Peyer's patch (tissue), 4 donors: Measurements from ENCODE around the gene SEC14L5. TPM values are rescaled to one million over a fixed set of nuclear protein-coding genes. Genes with fewer than 3 reads are reported as not detected.

Experiments used
- DNase-seq, 3 donors: peaks; one replicate each; pipeline ENCODE4 v3.0.0-alpha.2; 2017 to 2019
- H3K27ac ChIP-seq, 4 donors: fragments of 200-600 bp; sonication (generic); one replicate each; pipeline ENCODE4 v1.5.1; 2016 to 2019
- H3K27me3 ChIP-seq, 2 donors: fragments of 200-600 bp; sonication (generic); one replicate each; pipeline ENCODE4 v1.5.1; 2019
- H3K36me3 ChIP-seq, 3 donors: fragments of 200-600 bp; sonication (generic); one replicate each; pipeline ENCODE4 v1.5.1; 2016 to 2019
- H3K4me1 ChIP-seq, 4 donors: fragments of 200-600 bp; sonication (generic); one replicate each; pipeline ENCODE4 v1.5.1; 2016 to 2019
- H3K4me3 ChIP-seq, 4 donors: fragments of 200-600 bp; sonication (generic); 1 replicate in 3 of 4; 2 replicates in 1 of 4; pipeline ENCODE4 v1.5.1; 2016 to 2019; ENCODE audit warnings: mild to moderate bottlenecking in 1 of 4
- H3K9me3 ChIP-seq, 4 donors: fragments of 200-600 bp; sonication (generic); one replicate each; pipeline ENCODE4 v1.5.1; 2016 to 2019; ENCODE audit warnings: mild to moderate bottlenecking in 1 of 4
- POLR2A ChIP-seq, 2 donors: fragments of 450-650 bp; IDR thresholded peaks; one replicate each; pipeline ENCODE4 v1.5.1; 2017; ENCODE audit warnings: antibody characterized with exemption in 2 of 2, mild to moderate bottlenecking in 2 of 2, moderate library complexity in 2 of 2
- total RNA-seq, 4 donors: library from RNA; depleted of rRNA; stranded (reverse); fragments of >200 nt; gene quantifications; one replicate each; pipeline ENCODE4 v1.1.0, GENCODE V29; 2016
- TF ChIP-seq, protein P1 (sequence below), 6 experiments: fragments of 450-650 bp in 4 of 6; fragments of 200-600 bp in 2 of 6; sonication (generic) in 1 of 6; IDR thresholded peaks; one replicate each; pipeline ENCODE4 v1.5.1; 2017 to 2019; ENCODE audit warnings: antibody characterized with exemption in 6 of 6, mild to moderate bottlenecking in 3 of 6, moderate library complexity in 1 of 6

The SEC14L5 gene
- total RNA-seq, 4 donors from 2014 or later = 0.13 to 2.0 (median 1.1) TPM

DNA sequence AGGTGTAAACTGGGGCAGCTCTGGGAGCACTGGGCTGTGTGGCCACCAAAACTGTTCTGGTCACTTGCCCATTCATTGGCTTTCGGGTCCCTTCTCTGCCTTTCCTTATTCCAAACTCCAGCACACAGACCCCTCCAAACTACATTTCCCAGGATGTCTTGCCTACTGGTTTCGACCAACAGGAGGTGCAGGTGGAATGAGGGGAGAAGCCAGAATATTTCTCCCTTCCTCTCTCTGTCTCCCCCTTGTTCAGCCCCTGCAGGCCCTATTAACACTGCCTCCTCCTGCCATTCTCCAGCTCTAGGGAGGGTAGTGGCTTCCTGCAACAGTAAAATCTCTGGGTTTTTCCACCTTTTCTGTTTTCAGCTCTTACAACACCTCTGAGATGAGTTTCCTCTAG, 88.8 kb downstream of the SEC14L5 start:
- no peaks in the 10 kb centered on the region for H3K36me3 ChIP-seq
- H3K4me1 ChIP-seq = no peaks in the 10 kb centered on the region
- DNase-seq = peak in 1 of 3 donors; percentile 8
- no peak overlapping the region for H3K4me3 ChIP-seq
- no peaks in the 10 kb centered on the region for H3K9me3 ChIP-seq
- TF ChIP-seq POLR2A (IDR thresholded peaks at IDR 0.05) = no peak
- TF ChIP-seq, protein P1, sequence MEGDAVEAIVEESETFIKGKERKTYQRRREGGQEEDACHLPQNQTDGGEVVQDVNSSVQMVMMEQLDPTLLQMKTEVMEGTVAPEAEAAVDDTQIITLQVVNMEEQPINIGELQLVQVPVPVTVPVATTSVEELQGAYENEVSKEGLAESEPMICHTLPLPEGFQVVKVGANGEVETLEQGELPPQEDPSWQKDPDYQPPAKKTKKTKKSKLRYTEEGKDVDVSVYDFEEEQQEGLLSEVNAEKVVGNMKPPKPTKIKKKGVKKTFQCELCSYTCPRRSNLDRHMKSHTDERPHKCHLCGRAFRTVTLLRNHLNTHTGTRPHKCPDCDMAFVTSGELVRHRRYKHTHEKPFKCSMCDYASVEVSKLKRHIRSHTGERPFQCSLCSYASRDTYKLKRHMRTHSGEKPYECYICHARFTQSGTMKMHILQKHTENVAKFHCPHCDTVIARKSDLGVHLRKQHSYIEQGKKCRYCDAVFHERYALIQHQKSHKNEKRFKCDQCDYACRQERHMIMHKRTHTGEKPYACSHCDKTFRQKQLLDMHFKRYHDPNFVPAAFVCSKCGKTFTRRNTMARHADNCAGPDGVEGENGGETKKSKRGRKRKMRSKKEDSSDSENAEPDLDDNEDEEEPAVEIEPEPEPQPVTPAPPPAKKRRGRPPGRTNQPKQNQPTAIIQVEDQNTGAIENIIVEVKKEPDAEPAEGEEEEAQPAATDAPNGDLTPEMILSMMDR (IDR thresholded peaks at IDR 0.05) = no peak
- no peak overlapping the region for H3K27ac ChIP-seq
- no peaks in the 10 kb centered on the region for H3K27me3 ChIP-seq

DNA sequence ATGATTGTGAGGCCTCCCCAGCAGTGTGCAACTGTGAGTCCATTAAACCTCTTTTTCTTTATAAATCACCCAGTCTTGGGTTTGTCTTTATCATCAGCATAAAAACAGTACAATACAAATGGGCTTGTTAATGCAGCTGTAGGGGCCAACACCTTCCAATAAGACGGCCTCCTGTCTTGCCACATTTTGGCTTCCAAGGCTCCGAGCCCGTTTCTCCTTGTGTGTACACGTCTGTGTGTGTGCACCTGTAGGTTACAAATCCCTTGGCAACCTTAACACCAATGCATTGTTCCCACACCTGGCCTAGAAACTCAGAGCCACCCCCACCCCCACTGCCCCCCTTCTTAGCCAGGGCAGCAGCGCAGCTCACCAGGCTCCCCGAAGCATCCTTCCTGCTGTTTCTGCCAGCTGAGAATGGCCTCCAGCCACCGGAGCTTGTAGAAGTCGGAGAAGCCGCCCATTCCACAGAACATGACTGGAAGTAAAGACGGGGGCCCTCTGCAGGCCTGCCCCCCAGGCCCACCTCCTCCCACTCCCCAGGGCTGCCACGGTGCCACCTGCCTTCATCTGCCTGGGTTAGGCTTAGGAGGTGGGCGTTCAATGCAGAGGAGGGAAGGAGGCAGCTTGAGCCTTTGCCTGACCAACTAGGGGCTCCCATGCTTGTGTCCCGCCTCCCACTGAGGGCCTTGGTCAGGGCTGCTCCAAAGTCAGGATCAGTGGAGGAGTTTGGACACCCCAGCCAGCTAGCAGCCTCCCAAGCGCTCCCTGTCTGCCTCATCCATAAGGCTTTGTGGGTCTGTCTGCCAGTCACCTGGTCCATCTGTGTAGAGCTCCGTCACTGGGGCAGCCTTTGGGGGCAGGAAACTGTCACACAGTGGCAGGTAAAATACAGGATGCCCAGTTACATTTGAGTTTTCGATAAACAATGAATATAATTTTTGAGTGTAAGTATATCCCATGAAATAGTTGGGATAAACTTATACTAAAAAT, 97.0 kb downstream of the SEC14L5 start:
- peak in 1 of 3 donors; percentile 35 for DNase-seq
- Histone ChIP-seq H3K27ac (no peak overlapping the region), H3K9me3 (no peaks in the 10 kb centered on the region), H3K4me1 (no peaks in the 10 kb centered on the region), H3K27me3 (no peaks in the 10 kb centered on the region), H3K36me3 (no peaks in the 10 kb centered on the region), H3K4me3 (no peak overlapping the region)
- TF ChIP-seq, protein P1 (IDR thresholded peaks at IDR 0.05) = no peak
- no peak for TF ChIP-seq POLR2A (IDR thresholded peaks at IDR 0.05)

DNA sequence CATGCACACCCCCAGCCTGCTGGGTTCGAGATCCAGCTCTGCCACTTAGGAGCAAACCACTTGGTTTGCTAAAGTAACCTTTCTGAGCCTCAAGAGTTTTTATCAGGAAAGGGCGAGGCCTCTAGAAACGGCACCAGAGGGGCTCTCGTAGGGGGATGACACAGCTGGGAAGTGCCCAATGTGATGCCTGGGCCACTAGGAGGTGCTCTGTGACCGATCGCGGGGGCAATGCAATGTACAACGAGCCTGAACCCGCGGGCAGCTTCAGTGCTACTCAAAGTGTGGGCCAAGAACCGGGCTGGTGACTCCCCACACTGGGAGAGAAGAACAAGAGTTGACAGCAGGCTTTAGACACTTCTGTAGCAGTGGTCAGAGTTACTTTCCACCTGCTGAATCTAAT, 98.2 kb downstream of the SEC14L5 start:
- no peaks in the 10 kb centered on the region for H3K27me3 ChIP-seq
- no peaks in the 10 kb centered on the region for H3K9me3 ChIP-seq
- H3K4me1 ChIP-seq = no peaks in the 10 kb centered on the region
- H3K27ac ChIP-seq = no peak overlapping the region
- TF ChIP-seq POLR2A (IDR thresholded peaks at IDR 0.05) = no peak
- TF ChIP-seq, protein P1 (IDR thresholded peaks at IDR 0.05) = peak in 4 of 6 experiments; percentile 29 to 43 (median 41)
- H3K36me3 ChIP-seq = no peaks in the 10 kb centered on the region
- H3K4me3 ChIP-seq = no peak overlapping the region
- DNase-seq = peak in 2 of 3 donors; percentile 22 to 54

DNA sequence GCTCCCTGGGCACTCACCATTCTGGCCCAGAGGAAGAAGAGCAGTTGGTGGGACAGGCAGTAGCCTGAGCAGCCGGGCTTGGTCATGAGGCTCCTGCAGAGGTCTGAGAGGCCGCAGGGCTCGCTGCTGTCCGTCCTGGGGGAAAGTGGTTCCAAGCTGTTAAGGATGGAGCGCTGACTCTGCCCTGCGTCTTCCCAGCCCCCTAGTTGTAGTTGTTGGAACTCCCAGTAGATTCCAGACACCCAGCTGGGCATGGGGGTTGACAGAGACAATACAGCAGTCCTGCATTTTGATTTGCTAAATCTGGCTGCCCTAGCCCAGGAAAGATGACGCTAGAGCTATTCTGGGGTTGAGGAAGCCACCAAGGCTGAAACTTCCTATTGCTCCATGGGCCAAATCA, 100.3 kb downstream of the SEC14L5 start:
- TF ChIP-seq, protein P1 (IDR thresholded peaks at IDR 0.05) = no peak
- no peak for TF ChIP-seq POLR2A (IDR thresholded peaks at IDR 0.05)
- no peaks in the 10 kb centered on the region for H3K4me1 ChIP-seq
- H3K4me3 ChIP-seq = no peak overlapping the region
- H3K27me3 ChIP-seq = no peaks in the 10 kb centered on the region
- no peaks in the 10 kb centered on the region for H3K36me3 ChIP-seq
- H3K27ac ChIP-seq = no peak overlapping the region
- H3K9me3 ChIP-seq = no peaks in the 10 kb centered on the region
- peak in 1 of 3 donors; percentile 13 for DNase-seq

DNA sequence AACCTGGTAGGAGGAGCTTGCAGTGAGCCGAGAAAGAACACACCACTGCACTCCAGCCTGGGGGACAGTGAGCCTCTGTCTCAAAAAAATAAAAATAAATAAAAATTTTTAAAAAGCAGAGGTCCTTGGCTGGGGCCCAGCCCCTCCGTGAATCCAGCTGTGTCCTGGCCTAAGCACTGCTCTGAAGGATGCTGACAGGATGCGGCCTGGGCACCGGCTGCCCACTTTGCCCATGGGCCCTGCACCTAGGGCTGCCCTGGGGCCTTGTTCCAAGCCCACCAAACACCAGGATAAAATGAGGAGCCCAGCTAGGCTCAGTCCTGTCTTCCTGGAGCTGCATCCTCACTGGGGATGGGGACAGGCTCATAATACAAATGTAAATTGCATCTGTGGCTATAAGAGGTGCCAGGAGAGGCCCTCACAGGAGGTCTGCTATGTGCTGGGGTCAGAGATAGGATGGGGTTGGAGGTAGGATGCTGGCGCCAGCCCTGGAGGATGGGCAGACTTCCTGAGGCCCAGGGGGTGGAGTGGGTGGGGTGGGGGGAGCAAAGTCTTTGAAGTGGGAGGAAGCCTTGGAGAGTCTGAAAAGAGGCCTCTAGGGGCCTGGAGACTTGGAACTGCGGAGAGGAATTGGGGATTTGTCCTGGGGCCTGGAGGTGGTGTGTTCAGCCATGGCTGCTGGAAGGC, 101.4 kb downstream of the SEC14L5 start:
- no peak for DNase-seq
- Histone ChIP-seq H3K27ac (no peak overlapping the region), H3K27me3 (no peaks in the 10 kb centered on the region), H3K36me3 (no peaks in the 10 kb centered on the region), H3K9me3 (no peaks in the 10 kb centered on the region), H3K4me1 (no peaks in the 10 kb centered on the region), H3K4me3 (no peak overlapping the region)
- TF ChIP-seq, protein P1 (IDR thresholded peaks at IDR 0.05) = no peak
- TF ChIP-seq POLR2A (IDR thresholded peaks at IDR 0.05) = no peak
